Nephron (organoid): ENCODE measurements around the gene GYPC.
"Not testable (repeated sequence)": the region's sequence is repeated elsewhere in the genome, so short reads cannot be mapped to it uniquely, and the experiment has no call there.

Experiments
- H3K27ac Mint-ChIP-seq, 3 experiments: 2 replicates each; pipeline ENCODE4 v1.8.0; 2020; ENCODE audit warnings: mixed read lengths in 3 of 3, mild to moderate bottlenecking in 2 of 3, moderate library complexity in 1 of 3
- H3K27me3 Mint-ChIP-seq: 2 replicates; pipeline ENCODE4 v1.8.0; 2021; ENCODE audit warnings: low read depth, mild to moderate bottlenecking, moderate library complexity, mixed read lengths
- H3K36me3 Mint-ChIP-seq: 2 replicates; pipeline ENCODE4 v1.8.0; 2020; ENCODE audit warnings: low read depth, mixed read lengths
- H3K4me1 Mint-ChIP-seq: 2 replicates; pipeline ENCODE4 v1.8.0; 2020; ENCODE audit warnings: mixed read lengths
- H3K4me3 Mint-ChIP-seq, 3 experiments: 2 replicates each; pipeline ENCODE4 v1.8.0; 2020; ENCODE audit warnings: mild to moderate bottlenecking in 3 of 3, mixed read lengths in 3 of 3, moderate library complexity in 2 of 3
- H3K9me3 Mint-ChIP-seq: 2 replicates; pipeline ENCODE4 v1.8.0; 2020; ENCODE audit warnings: mixed read lengths
- TF ChIP-seq, protein P1 (sequence below), 3 experiments: fragments of 200-600 bp; sonication (generic); IDR thresholded peaks; one replicate each; pipeline ENCODE4 v1.5.0; 2021; ENCODE audit warnings: antibody characterized with exemption in 3 of 3; ENCODE audit not compliant: unreplicated experiment in 3 of 3

The GYPC gene

DNA sequence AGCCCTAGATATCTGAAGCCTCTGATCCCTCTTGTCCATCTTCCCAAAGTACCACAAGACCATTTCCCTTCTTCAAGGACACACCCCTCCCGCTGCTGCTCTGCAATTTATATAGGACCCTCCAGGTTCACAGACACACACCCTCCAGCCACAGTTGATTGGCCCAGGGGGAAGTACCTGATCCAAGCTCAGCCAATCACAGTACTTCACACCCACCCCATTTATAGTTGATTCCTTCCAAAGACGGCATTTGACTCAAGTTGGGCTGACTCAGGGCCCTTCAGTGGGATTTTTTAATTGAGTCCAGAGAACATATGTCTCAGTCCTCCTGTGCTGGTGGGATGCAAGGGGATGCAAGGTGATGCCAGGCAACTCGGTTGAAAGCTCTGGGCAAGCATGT lies 59.2 kb downstream of the GYPC start:
- peaks cover 14% of the 10 kb centered on the region for H3K4me1 Mint-ChIP-seq
- no peak overlapping the region for H3K4me3 Mint-ChIP-seq
- no peaks in the 10 kb centered on the region for H3K9me3 Mint-ChIP-seq
- no peaks in the 10 kb centered on the region for H3K36me3 Mint-ChIP-seq
- TF ChIP-seq, protein P1, sequence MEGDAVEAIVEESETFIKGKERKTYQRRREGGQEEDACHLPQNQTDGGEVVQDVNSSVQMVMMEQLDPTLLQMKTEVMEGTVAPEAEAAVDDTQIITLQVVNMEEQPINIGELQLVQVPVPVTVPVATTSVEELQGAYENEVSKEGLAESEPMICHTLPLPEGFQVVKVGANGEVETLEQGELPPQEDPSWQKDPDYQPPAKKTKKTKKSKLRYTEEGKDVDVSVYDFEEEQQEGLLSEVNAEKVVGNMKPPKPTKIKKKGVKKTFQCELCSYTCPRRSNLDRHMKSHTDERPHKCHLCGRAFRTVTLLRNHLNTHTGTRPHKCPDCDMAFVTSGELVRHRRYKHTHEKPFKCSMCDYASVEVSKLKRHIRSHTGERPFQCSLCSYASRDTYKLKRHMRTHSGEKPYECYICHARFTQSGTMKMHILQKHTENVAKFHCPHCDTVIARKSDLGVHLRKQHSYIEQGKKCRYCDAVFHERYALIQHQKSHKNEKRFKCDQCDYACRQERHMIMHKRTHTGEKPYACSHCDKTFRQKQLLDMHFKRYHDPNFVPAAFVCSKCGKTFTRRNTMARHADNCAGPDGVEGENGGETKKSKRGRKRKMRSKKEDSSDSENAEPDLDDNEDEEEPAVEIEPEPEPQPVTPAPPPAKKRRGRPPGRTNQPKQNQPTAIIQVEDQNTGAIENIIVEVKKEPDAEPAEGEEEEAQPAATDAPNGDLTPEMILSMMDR (IDR thresholded peaks at IDR 0.05; ENCODE audit: unreplicated experiment in 3 of 3): no peak
- H3K27me3 Mint-ChIP-seq: peaks cover 11% of the 10 kb centered on the region
- H3K27ac Mint-ChIP-seq: no peak overlapping the region

DNA sequence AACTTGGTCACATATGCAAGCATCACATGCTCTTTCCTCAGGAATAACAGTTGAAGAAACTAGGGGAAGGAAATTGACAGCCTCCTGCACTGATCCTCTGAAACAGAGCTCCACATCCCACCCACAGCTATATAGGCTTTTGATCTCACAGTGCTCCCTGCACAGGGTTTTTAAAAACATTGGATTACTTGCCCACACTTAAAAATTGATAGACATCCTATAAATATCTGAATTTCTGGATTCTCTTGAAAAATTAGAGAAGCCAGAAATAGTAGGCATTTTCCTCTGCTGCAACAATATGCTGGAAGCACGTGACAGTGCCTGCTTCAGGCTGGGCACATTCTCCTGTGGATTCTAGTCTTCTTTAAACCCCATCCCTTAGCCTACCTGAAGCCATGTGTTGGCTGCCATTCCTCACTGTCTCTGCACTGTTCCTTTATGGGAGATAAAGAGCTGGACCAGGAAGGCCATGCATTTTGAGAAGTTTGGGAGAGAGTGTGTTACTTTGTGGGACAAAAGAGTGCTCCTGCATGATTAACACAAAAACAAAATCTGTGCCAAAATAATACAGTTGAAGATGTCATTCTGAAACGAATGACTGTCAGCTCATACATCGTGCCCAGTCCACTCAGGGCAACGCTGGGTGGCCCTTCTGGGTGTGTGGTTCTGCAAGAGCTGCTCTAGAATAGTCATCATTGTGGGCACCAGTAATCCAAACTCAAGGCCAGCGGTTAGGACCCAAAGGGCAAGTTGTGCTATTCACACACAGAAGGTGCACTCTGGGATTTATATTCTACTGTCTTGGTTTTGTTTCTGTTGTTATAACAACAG lies 59.8 kb downstream of the GYPC start:
- no peak overlapping the region for H3K4me3 Mint-ChIP-seq
- H3K27ac Mint-ChIP-seq: no peak overlapping the region
- peaks cover 11% of the 10 kb centered on the region for H3K27me3 Mint-ChIP-seq
- TF ChIP-seq, protein P1 (IDR thresholded peaks at IDR 0.05; ENCODE audit: unreplicated experiment in 3 of 3): no peak
- no peaks in the 10 kb centered on the region for H3K9me3 Mint-ChIP-seq
- no peaks in the 10 kb centered on the region for H3K36me3 Mint-ChIP-seq
- H3K4me1 Mint-ChIP-seq: peaks cover 14% of the 10 kb centered on the region

DNA sequence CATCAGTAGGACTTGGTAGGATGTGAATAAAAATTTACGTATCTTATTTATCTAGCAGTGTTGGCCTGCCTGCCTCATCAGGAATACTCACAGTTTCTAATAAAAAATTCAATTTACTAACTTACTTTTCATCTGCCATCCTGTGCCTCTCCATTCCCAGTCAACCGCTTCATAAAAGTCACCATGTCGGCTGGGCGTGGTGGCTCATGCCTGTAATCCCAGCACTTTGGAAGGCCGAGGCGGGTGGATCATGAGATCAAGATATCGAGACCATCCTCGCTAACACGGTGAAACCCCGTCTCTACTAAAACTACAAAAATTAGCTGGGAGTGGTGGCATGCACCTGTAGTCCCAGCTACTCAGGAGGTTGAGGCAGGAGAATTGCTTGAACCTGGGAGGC lies 61.3 kb downstream of the GYPC start:
- not testable (repeated sequence) for H3K27ac Mint-ChIP-seq, H3K9me3 Mint-ChIP-seq, H3K36me3 Mint-ChIP-seq, H3K4me3 Mint-ChIP-seq
- peaks cover 15% of the 10 kb centered on the region for H3K4me1 Mint-ChIP-seq
- peaks cover 15% of the 10 kb centered on the region for H3K27me3 Mint-ChIP-seq

DNA sequence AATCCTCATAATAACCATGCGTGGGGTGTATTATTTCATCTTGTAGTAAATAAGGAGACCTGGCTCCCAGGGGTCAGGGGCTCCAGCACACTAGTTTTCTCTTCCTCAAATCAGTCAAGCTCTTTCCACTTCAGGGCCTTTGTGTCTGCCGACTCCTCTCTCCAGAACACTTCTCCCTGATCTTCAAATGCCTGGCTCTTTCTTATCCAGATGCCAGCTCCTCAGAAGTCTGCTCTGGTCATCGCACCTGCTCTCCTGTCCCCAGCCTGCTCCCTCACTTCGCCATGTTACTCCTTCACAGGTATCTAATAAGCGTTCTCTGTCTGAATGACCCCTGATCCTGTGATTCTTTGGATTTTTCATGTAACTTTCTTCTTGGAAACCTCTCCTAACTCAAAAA lies 62.0 kb downstream of the GYPC start:
- Mint-ChIP-seq H3K36me3 (no peaks in the 10 kb centered on the region), H3K27me3 (peaks cover 15% of the 10 kb centered on the region), H3K4me1 (peaks cover 19% of the 10 kb centered on the region), H3K4me3 (no peak overlapping the region), H3K9me3 (no peaks in the 10 kb centered on the region), H3K27ac (peak overlapping the region in 1 of 3 experiments; percentile 86)
- TF ChIP-seq, protein P1 (IDR thresholded peaks at IDR 0.05; ENCODE audit: unreplicated experiment in 3 of 3): no peak

DNA sequence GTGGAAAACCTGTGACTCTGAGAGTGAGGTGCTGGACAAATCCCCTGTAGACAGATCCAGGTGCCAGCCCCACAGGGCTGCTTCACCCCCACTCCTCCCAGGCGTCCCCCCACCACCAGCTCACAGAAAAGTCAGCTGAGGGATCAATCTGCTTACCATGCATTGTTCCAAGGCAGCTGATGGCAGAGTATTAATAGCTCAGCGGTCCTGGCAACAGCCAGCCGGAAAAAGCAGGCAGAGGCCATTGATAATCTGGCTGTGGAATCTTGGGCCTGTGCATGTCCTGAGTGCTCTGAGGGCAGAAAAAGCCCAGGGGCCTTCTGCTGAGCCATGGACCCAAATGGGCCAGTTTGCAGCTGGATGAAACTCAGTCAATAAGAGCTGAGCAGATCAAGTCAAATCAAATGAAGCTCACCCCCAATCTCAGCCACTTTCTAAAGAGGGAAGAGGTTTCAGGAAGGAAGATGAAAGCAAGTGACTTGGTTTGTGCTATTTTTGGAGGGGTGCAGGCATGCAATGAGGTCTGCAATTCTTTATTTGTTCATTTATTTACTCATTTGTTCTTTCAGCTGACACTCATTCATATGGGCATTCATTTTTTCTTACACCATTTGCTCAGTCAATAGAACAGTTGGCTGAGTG lies 63.4 kb downstream of the GYPC start:
- no peak overlapping the region for H3K4me3 Mint-ChIP-seq
- H3K27ac Mint-ChIP-seq: peak overlapping the region in 1 of 3 experiments; percentile 4
- TF ChIP-seq, protein P1 (IDR thresholded peaks at IDR 0.05; ENCODE audit: unreplicated experiment in 3 of 3): no peak
- peaks cover 3% of the 10 kb centered on the region for H3K9me3 Mint-ChIP-seq
- H3K36me3 Mint-ChIP-seq: no peaks in the 10 kb centered on the region
- peaks cover 15% of the 10 kb centered on the region for H3K27me3 Mint-ChIP-seq
- peaks cover 19% of the 10 kb centered on the region for H3K4me1 Mint-ChIP-seq

DNA sequence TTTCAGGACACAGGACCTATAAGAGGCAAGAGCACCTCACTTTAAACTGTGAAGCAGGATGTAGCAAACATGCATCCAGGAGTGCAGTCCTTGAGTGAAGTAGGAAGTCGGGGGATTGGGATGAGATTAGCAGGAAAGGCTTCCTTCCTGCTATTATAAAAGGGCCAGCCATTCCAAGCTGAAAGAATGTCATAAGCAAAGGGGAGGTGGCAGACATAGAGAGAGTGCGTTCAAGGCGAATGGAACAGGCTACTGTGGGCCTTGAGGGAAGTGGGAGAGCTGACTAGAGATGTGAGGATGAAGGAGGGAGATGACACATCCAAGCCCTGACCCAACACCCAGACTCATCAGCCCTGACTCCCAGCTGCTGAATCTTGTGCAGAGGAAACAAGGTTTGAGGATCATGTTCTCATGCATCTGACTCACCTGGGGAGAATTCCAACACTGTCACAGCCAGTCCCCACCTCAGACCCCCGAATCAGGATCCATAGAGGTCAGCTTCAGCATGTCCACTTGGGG lies 63.9 kb downstream of the GYPC start:
- peaks cover 4% of the 10 kb centered on the region for H3K9me3 Mint-ChIP-seq
- H3K27me3 Mint-ChIP-seq: peaks cover 12% of the 10 kb centered on the region
- no peaks in the 10 kb centered on the region for H3K36me3 Mint-ChIP-seq
- no peak overlapping the region for H3K4me3 Mint-ChIP-seq
- H3K27ac Mint-ChIP-seq: peak overlapping the region in 1 of 3 experiments; percentile 4
- TF ChIP-seq, protein P1 (IDR thresholded peaks at IDR 0.05; ENCODE audit: unreplicated experiment in 3 of 3): no peak
- H3K4me1 Mint-ChIP-seq: peaks cover 19% of the 10 kb centered on the region
